GM21723 (cell line): ENCODE results near the gene TRAM2.
"Not testable (repeated sequence)": the region's sequence is repeated elsewhere in the genome, so short reads cannot be mapped to it uniquely, and the experiment has no call there.

ENCODE experiments used
- ATAC-seq: cut with Tn5 transposase; IDR thresholded peaks from one replicate; pipeline ENCODE4 v1.9.1; 2021; ENCODE audit warnings: mild to moderate bottlenecking, moderate library complexity; ENCODE audit not compliant: unreplicated experiment

The TRAM2 gene

DNA sequence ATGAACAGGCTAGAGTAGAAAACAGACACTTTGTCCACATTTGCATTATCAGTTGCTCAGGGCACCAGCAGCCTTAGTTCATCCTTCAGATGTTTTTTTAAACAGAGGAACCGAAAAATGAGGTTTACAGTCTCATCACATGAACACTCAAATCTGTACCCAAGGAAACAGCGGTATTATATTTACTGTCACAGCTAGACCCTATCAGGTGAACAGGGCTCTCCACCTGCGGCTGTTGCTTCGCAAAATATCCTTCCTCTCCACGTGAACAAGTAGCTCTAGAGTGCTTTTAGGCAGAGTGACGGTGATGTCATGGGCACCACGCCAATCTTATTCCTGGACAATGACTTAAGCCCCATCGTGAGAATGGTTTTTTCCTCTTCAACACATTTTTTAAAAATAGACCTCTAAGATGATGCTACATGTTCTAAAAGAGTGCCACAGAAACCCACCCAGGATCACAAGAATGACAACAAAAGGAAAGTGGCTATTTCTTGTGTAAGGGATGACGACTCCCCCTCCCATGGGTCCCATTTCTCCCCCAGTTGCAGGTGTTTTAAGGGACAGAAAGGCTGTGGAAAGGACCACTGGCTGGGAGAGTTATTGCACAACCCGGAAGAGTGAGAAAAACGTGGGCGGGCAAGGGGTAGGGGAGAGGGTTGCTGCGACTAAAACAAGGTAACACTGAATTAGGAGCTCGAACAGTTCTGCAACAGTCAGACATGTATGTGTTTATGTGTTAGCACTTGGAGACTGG, 79.0 kb downstream of the TRAM2 start:
- ATAC-seq = peak; percentile 81

DNA sequence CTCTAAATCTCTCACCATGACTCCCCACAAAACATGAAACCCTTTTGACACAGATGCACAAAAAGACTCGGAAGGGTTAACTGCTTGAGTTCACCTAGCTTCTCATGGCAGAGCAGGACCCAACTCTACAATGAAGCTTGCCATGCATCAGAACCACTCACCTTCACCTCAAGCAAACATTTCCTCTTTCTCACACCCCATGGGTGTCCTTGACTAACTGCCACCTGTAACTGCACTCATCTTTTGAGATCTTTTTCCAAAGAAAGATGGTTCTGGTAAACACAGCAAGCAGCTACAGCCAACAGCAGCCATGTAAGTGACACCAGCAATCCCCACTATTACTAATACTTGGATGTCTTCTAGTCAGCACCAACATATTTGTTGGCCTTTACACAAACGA, 80.2 kb downstream of the TRAM2 start:
- ATAC-seq = no peak

DNA sequence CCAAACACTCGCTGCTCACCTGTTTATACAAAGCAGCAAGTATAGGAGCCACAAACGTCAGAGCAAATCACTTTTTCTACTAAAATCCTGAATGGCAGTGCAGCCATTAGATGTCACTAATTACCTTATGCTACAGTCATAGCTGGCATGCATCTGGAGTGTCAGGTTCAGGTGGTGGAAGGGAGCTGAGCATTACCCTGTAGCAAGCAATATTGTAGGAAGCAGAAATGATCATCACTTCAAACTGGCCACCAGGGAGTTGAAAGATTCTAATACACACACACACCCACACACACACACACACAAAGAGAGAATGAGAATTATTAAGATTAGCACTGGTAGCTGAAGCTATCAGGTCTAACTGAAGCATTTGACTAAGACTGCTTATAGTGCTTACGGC, 80.9 kb downstream of the TRAM2 start:
- no peak for ATAC-seq

DNA sequence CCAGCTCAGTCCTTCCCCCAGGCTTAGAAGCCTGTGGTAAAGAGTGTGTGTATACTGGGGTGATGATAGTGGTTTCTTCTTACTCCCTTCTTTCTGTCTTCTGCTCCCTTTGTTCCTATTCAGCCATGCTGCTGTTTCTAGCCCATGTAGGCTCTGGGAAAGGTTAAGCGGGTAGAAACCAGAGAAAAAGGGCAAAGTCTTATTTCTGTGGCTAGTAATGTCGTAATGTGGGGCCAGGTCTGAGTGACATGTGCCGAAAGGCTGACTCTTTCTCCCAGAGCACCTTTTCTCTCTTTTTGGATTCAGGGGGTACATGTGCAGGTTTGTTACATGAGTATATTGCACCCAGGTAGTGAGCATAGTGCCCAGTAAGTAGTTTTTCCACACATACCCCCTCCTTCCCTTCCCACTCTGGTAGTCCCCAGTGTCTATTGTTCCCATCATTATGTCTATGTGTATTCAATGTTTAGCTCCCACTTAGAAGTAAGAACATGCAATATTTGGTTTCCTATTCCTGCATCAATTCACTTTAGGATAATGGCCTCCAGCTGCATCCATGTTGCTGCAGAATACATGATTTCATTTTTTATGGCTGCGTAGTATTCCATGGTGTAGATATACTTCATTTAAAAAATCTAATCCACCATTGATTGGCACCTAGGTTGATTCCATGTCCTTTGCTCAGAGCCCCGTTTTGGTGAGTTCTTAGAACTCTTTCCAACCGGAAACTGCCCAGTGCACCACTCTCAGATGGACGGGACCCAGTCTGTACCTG, 82.4 kb downstream of the TRAM2 start:
- ATAC-seq = no peak

DNA sequence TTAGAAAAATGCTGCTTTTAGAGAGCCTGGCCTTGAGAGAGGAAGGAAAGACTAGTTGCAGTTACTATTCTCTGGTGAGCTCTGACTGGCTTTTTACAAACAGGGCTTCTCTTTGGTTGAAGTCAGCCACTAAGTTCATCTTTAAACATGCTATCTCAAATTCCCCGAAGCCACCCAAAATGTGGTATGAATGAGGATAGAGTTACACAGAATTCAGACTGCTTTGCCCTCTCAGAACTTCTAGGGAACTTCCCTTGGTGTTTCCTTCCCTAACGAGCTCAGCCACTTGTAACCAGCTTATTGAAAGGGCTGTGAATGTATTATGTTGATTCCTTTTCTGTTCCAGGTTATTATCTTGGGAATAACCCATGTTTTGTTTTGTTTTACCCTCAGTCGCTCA, 83.2 kb downstream of the TRAM2 start:
- peak; percentile 12 for ATAC-seq

DNA sequence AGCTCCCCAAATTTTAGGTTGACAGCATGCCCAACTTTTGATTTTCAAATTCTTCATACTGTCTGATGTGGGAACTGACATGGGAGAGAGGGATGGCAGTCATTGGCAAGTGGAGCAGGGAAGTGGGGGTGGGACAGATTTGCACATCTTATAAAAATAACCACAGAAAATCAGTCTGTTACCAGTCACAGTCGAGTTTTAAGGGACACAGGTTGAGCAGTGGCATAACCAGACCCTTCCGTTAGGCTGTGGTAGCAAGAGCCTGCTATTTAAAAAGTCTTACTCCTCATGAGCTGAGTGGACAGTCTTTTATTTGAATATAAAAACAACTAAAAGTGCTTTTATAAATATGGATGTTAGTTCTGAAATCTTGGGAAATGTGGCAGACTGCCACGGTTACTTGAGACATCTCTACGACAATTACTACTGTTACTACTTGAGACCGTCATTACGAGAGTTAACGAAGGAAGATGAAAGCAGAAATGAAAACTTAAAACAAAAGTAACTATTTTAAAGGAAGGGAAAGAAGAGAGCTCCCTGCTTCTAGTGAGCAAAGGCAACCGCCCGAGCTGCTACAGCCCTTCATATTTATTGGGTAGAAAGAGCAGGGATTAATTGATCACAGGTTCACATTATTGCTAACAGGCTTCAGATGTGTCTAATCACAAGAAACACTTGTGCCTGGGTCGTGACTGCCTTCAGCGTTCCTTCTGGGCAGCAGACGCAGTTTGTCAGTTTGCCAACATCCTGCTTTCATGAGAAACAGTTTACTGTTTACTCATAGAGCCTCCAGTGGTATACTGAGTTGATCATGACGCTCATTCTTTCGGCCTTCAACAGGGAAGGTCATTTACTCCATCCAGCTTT, 85.4 kb downstream of the TRAM2 start:
- ATAC-seq = peak; percentile 69

DNA sequence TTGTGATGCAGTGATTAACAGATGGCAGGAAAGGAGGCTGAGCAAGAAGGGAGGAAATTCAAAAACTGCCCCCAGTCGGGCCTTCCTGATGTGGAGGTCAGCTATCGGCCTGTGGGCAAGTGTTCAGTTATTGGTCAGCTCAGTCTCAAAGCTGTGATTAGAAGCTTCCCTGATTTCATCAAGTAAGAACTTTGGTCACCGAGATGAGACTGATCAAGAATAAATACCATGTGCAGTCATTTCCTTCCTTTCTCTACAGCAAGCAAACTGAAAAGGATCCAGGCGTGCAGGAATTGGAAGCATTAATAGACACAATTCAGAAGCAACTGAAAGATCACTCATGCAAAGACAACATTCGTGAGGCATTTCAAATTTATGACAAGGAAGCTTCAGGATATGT, 87.0 kb downstream of the TRAM2 start:
- no peak for ATAC-seq

DNA sequence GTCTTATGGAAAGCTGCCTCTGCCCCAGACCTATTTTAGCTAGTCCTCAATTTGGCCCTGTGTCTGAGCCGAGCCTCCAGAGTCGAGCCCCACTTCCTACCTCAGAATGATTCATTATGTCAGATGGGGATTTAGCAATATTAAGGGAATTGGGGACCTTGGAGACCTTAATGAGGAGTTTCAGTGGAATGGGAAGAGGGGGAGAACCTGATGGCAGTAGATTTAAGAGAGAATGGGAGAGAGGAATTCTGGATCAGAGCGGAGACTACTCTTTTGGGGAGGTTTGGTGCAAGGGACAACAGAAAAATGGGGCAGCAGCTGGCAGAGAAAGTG, 93.2 kb downstream of the TRAM2 start:
- ATAC-seq = no peak

DNA sequence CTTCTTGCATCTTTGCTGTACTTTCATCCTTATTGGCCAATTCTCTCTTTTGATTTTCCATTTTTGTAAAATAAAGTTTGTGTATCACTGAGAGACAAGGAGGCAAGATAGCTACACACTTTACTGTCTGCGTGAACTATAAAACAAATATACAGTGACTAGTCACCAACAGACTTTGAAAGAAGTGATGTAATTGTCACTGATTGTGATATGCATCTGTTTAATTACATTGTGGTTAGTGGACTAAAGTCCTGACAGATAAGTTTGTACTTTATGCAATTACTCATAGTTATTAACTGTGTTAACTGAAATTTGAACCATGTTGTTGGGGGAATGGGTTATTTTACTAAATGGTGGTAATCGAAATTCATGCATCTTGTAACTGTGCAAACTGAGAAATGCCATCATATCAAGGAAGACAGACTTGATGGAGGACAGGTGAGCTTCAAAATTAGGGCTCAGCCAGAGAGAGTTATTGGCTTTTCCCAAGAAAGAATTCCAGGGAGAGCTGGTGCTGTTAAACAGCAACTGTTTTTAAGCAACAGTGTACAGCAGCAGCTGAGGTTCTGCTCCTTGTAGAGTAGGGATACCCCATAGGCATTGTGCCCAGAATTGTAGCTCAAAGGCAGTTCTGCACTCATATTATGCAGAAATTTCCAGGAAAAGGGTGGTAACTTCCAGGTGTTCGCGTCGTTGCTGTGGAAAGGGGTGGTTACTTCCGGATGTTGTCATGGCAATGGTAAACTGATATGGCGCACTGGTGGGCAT, 93.8 kb downstream of the TRAM2 start:
- ATAC-seq = no peak

DNA sequence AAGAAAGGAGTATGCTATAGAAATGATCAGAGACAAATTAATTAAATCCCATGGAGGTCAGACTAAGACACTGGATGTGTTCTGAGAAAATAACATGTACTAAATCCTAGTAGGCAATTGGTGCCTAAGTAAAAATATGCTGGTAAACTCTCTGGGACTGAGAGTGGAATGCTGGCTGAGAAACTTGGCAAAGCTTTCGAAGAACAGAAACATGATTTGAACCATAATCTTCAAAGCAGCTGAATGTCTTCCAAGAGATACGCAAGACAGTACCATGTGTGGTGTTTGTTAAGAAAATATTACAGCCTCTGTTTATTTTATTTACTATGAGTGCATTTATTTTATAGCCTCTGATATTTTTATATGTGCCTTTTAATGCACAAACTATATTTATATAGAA, 101.6 kb downstream of the TRAM2 start:
- ATAC-seq = no peak

DNA sequence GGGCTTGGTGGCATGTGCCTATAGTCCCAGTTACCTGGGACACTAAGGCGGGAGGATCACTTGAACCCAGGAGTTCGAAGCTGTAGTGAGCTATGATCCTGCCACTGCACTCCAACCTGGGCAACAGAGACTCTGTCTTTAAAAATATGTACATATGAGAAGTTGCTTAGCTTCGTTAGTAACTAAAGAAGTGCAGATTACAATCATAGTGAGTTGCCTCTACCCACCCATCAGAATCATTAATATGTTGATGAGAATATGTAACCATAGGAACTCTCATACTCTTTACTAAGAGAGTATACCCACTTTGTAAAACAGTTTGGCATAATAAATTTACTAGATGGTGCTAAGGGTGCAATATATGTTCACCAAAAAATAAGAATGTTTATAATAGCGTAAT, 102.7 kb downstream of the TRAM2 start:
- no peak for ATAC-seq

DNA sequence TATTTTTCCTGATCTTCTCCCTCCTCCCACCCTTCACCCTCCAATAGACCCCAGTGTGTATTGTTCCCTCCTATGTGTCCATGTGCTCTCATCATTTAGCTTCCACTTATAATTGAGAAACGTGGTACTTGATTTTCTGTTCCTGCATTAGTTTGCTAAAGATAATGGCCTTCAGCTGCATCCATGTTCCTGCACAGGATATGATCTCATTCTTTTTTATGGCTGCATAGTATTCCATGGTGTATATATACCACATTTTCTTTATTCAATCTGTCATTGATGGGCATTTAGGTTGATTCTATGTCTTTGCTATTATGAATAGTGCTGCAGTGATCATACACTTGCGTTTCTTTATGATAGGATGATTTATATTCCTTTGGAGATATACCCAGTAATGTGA, 115.7 kb downstream of the TRAM2 start:
- not testable (repeated sequence) for ATAC-seq

DNA sequence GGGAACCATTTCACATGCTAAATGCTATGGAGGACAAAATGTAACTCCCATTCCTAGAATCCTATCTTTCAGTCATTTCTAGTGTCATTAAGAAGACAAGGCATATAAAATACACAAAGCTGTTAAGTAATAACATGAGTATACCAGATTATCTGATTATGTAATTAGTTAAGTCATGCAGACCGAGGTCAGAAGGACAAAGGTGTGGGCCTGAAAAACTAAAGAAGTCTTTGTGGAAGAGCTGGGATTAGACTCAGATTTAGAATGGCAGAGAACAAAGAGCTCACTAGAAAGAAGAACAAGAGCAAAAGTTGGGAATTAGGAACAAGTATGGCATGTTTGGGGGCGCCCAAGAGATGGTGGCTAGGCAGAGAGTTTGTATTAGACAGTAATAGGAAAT, 119.8 kb downstream of the TRAM2 start:
- ATAC-seq = no peak

DNA sequence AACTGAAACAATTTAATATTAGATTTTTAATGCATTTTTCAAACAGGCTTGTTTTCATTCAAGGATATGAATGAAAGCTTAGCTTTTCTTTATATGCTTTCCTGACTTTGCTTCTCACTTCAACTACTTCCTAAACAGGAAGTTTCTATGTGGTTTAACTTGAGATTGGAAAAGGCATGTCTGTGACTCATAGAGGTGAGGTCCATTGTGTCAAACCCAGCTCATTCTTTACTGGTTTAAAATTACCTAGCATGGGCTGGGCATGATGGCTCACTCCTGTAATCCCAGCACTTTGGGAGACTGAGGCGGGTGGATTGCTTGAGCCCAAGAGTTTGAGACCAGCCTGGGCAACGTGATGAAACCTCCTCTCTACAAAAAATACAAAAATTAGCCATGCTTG, 122.3 kb downstream of the TRAM2 start:
- ATAC-seq = no peak
